ENCODE data around the gene OR2L5. TPM values are rescaled to one million over a fixed set of nuclear protein-coding genes. Genes with fewer than 3 reads are reported as not detected.

Gene OR2L5
- total RNA-seq, 1 experiment from 2014 or later: not detected

GRCh38 chr1:247998811-247999210 is 14.6 kb upstream of the OR2L5 start:
- ChIA-PET CTCF (interaction anchor here (0.6 kb wide), 1 partner anchor 626 kb away, joined by 3 read pairs; no protein-coding TSS in a partner anchor), POLR2A (interaction anchor here (0.6 kb wide), 1 partner anchor 344 kb away, joined by 3 read pairs; no protein-coding TSS in a partner anchor)
- intact Hi-C loops (cut with micrococcal nuclease): no loop called here
- no peak for TF ChIP-seq CTCF (IDR thresholded peaks at IDR 0.05; ENCODE audit: unreplicated experiment)
- no peak for DNase-seq (ENCODE audit: unreplicated experiment)
- Mint-ChIP-seq H3K36me3 (ENCODE audit: insufficient read depth, unreplicated experiment) (no peaks in the 10 kb centered on the region), H3K9me3 (ENCODE audit: unreplicated experiment) (peaks cover 10% of the 10 kb centered on the region), H3K4me3 (ENCODE audit: unreplicated experiment) (no peak overlapping the region), H3K27me3 (ENCODE audit: insufficient read depth, unreplicated experiment) (no peaks in the 10 kb centered on the region), H3K4me1 (ENCODE audit: insufficient read depth, unreplicated experiment) (peaks cover 12% of the 10 kb centered on the region), H3K27ac (ENCODE audit: low read depth, unreplicated experiment) (no peak overlapping the region)
- no TSS peak for BruUV-seq (replicated peaks)

- Mint-ChIP-seq H3K4me1 (ENCODE audit: insufficient read depth, unreplicated experiment) (peaks cover 12% of the 10 kb centered on the region), H3K9me3 (ENCODE audit: unreplicated experiment) (peaks cover 13% of the 10 kb centered on the region), H3K36me3 (ENCODE audit: insufficient read depth, unreplicated experiment) (no peaks in the 10 kb centered on the region), H3K4me3 (ENCODE audit: unreplicated experiment) (no peak overlapping the region), H3K27me3 (ENCODE audit: insufficient read depth, unreplicated experiment) (no peaks in the 10 kb centered on the region), H3K27ac (ENCODE audit: low read depth, unreplicated experiment) (no peak overlapping the region)
- no peak for DNase-seq (ENCODE audit: unreplicated experiment)
- intact Hi-C loops (cut with micrococcal nuclease): no loop called here
- ChIA-PET CTCF (no interaction called here), POLR2A (interaction anchor here (0.6 to 0.7 kb wide), 2 partner anchors 17 to 357 kb away, joined by 3 read pairs; no protein-coding TSS in a partner anchor)
- no TSS peak for BruUV-seq (replicated peaks)
- TF ChIP-seq CTCF (IDR thresholded peaks at IDR 0.05; ENCODE audit: unreplicated experiment): no peak
Observed at GRCh38 chr1:248000169-248000568, 13.3 kb upstream of the OR2L5 start.

GRCh38 chr1:248007778-248008177 is 5.7 kb upstream of the OR2L5 start:
- Mint-ChIP-seq H3K9me3 (ENCODE audit: unreplicated experiment) (peaks cover 49% of the 10 kb centered on the region), H3K4me3 (ENCODE audit: unreplicated experiment) (no peak overlapping the region), H3K27me3 (ENCODE audit: insufficient read depth, unreplicated experiment) (no peaks in the 10 kb centered on the region), H3K4me1 (ENCODE audit: insufficient read depth, unreplicated experiment) (no peaks in the 10 kb centered on the region), H3K36me3 (ENCODE audit: insufficient read depth, unreplicated experiment) (no peaks in the 10 kb centered on the region), H3K27ac (ENCODE audit: low read depth, unreplicated experiment) (no peak overlapping the region)
- no TSS peak for BruUV-seq (replicated peaks)
- no peak for DNase-seq (ENCODE audit: unreplicated experiment)
- POLR2A ChIA-PET: no interaction called here
- CTCF ChIA-PET: interaction anchor here (0.7 to 1.0 kb wide), 3 partner anchors 11 to 79 kb away, joined by 3 to 5 read pairs (median 3); no protein-coding TSS in a partner anchor
- TF ChIP-seq CTCF (IDR thresholded peaks at IDR 0.05; ENCODE audit: unreplicated experiment): no peak
- intact Hi-C loops (cut with micrococcal nuclease): no loop called here

DNA sequence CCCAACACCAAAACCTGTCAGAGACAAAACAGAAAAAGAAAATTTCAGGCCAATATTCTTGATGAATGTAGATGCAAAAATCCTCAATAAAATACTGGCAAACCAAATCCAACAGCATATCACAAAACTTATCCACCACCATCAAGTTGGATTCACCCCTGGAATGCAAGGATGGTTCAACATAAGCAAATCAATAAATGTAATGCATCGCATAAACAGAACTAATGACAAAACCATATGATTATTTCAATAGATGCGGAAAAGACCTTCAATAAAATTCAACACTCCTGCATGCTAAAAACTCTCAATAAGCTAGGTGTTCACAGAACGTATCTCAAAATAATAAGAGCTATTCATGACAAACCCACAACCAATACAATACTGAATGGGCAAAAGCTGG is 3.8 kb upstream of the OR2L5 start:
- TF ChIP-seq CTCF (IDR thresholded peaks at IDR 0.05; ENCODE audit: unreplicated experiment): no peak
- H3K27ac Mint-ChIP-seq (ENCODE audit: low read depth, unreplicated experiment): no peak overlapping the region
- H3K36me3 Mint-ChIP-seq (ENCODE audit: insufficient read depth, unreplicated experiment): no peaks in the 10 kb centered on the region
- DNase-seq (ENCODE audit: unreplicated experiment): no peak
- no peak overlapping the region for H3K4me3 Mint-ChIP-seq (ENCODE audit: unreplicated experiment)
- no TSS peak for BruUV-seq (replicated peaks)
- peaks cover 5% of the 10 kb centered on the region for H3K4me1 Mint-ChIP-seq (ENCODE audit: insufficient read depth, unreplicated experiment)
- intact Hi-C loops (cut with micrococcal nuclease): no loop called here
- ChIA-PET POLR2A (no interaction called here), CTCF (interaction anchor here (1.0 kb wide), 3 partner anchors 39 to 583 kb away, joined by 3 read pairs; no protein-coding TSS in a partner anchor)
- H3K27me3 Mint-ChIP-seq (ENCODE audit: insufficient read depth, unreplicated experiment): no peaks in the 10 kb centered on the region
- H3K9me3 Mint-ChIP-seq (ENCODE audit: unreplicated experiment): peaks cover 35% of the 10 kb centered on the region
